ENCODE measurements around the gene ROR2. TPM values are rescaled to one million over a fixed set of nuclear protein-coding genes. Genes with fewer than 3 reads are reported as not detected.

The ROR2 gene
- total and polyA plus RNA-seq, 2 of the 13 experiments (the other 11 are each of a cell fraction or from before 2014, with no cell fraction given): not detected

GRCh38 chr9:91994422-91994821 lies 44.4 kb upstream of the ROR2 start (continued):
- TF ChIP-seq NCOR1 (IDR thresholded peaks at IDR 0.05; ENCODE audit: borderline replicate concordance, low read length) (peak; percentile 31; the same call in 1 of the 2 replicates), TRAFD1 (CRISPR knock-in tag; IDR thresholded peaks at IDR 0.05; ENCODE audit: borderline replicate concordance) (no peak), EZH2 (conservative IDR thresholded peaks at IDR 0.05; ENCODE audit: low read depth, low read length) (no peak), SP1 (IDR thresholded peaks at IDR 0.05) (no peak), SP1 (CRISPR knock-in tag; IDR thresholded peaks at IDR 0.05) (no peak)
- TF ChIP-seq, protein P1, sequence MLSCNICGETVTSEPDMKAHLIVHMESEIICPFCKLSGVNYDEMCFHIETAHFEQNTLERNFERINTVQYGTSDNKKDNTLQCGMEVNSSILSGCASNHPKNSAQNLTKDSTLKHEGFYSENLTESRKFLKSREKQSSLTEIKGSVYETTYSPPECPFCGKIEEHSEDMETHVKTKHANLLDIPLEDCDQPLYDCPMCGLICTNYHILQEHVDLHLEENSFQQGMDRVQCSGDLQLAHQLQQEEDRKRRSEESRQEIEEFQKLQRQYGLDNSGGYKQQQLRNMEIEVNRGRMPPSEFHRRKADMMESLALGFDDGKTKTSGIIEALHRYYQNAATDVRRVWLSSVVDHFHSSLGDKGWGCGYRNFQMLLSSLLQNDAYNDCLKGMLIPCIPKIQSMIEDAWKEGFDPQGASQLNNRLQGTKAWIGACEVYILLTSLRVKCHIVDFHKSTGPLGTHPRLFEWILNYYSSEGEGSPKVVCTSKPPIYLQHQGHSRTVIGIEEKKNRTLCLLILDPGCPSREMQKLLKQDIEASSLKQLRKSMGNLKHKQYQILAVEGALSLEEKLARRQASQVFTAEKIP (CRISPR knock-in tag; IDR thresholded peaks at IDR 0.05; ENCODE audit: borderline replicate concordance): no peak

GRCh38 chr9:91992461-91993041 lies 42.5 kb upstream of the ROR2 start:
- intact Hi-C loops (cut with micrococcal nuclease; ENCODE audit: unreplicated experiment) (no loop called here), in situ Hi-C loops (cut with HindIII; ENCODE audit: extremely low pct_ligation_motif_present, low pct_unique_long_range_greater_than_20kb) (no loop called here)
- CTCF ChIA-PET (ENCODE audit: low intra/inter-chr PET ratio, low total read pairs): no interaction called here
- no peak for ATAC-seq
- Histone ChIP-seq H3K9ac (ENCODE audit: insufficient read depth, low read depth, low read length) (no peak overlapping the region), H4K20me1 (ENCODE audit: insufficient read depth, low read length) (no peaks in the 10 kb centered on the region), H3K79me2 (ENCODE audit: insufficient read depth, low read length) (no peaks in the 10 kb centered on the region), H3K9me3 (ENCODE audit: low read length) (no peaks in the 10 kb centered on the region), H3K4me1 (ENCODE audit: insufficient read depth, low read length) (peaks cover 16% of the 10 kb centered on the region), H3K4me2 (ENCODE audit: low read depth, low read length) (no peak overlapping the region), H2AFZ (ENCODE audit: low read length) (no peak overlapping the region), H3K36me3 (replicated peaks in 1 of 2; ENCODE audit: control insufficient read depth in 1 of 2, insufficient read depth in 2 of 2, low read length in 2 of 2) (no peaks in the 10 kb centered on the region), H3K4me3 (replicated peaks in 1 of 3; ENCODE audit: insufficient read depth in 1 of 3, low read depth in 2 of 3, low read length in 3 of 3) (no peak overlapping the region), H3K27ac (ENCODE audit: extremely low read length, insufficient read depth, low read length) (no peak overlapping the region), H3K27me3 (ENCODE audit: control insufficient read depth in 1 of 2, insufficient read depth in 2 of 2, low read length in 2 of 2) (peaks cover 0 to 37% of the 10 kb centered on the region in 2 experiments; a peak in 3 of 5 replicates)
- no peak for FAIRE-seq
- DNase-seq (ENCODE audit: low spot score): no peak
- no peak for TF ChIP-seq HNRNPK (IDR thresholded peaks at IDR 0.05; ENCODE audit: low read depth, low read length, poor library complexity, severe bottlenecking)
- TF ChIP-seq ZNF619 (CRISPR knock-in tag; IDR thresholded peaks at IDR 0.05): no peak
- TF ChIP-seq ZNF615 (CRISPR knock-in tag; IDR thresholded peaks at IDR 0.05; ENCODE audit: borderline replicate concordance): no peak
- POLR2A ChIA-PET: no interaction called here
- 53% methylated on average over 12 of the region's 12 CpGs for WGBS (ENCODE audit: low lambda C conversion rate)
- no TSS peak for BruUV-seq (replicated peaks)
